GM10847 (cell line): ENCODE measurements around the gene PRR5.

ENCODE experiments used
- POLR2A ChIP-seq: IDR thresholded peaks from 2 replicates; pipeline ENCODE4 v1.6.1; 2011; ENCODE audit not compliant: insufficient read length; ENCODE audit errors: extremely low read depth

Gene PRR5

GRCh38 chr22:44719586-44720368, 17.8 kb downstream of the PRR5 start:
- no peak for TF ChIP-seq POLR2A

DNA sequence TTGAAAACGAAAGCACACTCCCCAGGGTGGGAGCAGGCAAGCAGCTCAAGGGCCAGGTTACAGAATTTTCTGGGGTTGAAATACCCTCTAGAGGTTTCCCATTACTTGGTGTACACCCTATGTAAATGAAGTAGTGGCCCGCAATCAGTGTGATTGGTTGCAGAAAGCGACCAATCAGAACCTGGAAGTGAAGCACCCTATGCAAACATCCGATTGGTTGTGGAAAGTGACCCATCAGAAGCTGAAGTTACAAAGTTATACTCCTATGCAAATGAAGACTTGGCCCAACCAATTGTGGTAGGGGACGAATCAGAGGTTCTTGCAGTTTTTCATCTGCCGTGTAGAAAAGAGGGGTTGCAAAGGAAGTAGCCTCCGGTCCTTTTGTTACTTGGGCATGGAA, 19.2 kb downstream of the PRR5 start:
- TF ChIP-seq POLR2A = no peak

- no peak for TF ChIP-seq POLR2A
Observed at GRCh38 chr22:44722611-44723010, 20.6 kb downstream of the PRR5 start.

DNA sequence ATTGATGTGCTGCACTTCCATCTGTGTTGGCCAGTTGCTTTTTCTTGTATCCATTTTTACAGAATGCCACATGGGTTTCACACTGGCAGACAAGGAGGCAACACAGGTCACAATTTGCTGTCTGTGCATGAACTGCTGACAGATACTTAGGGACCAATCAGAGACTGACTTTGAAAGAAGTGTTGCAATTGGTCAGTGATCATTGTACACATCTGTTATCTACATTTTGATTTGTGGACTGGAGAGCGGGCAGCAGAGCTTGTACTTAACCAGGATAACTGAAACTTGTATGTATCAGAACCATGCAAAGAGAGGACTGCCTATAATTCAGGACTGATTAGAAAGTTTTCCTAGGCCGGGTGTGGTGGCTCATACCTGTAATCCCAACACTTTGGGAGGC, 21.8 kb downstream of the PRR5 start:
- no peak for TF ChIP-seq POLR2A

DNA sequence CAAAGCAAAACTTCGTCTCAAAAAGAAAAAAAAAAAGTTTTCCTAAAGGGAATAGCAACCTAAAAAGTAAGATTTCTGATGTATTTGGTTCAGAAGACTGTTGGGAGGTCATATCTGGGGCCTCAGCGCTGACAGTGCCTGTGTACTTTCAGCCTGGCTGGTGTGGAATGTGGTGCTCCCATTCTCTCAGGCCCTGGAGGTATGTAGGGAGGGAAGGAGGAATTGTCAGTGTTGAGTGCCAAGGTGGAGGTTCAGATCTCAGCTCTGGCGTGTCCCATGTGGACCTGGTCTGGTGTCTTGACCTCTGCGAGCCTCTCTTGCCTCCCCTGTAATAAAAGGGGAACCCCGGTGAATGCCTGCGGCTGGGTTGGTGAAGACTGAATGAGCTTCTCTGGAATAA, 22.4 kb downstream of the PRR5 start:
- TF ChIP-seq POLR2A = no peak

DNA sequence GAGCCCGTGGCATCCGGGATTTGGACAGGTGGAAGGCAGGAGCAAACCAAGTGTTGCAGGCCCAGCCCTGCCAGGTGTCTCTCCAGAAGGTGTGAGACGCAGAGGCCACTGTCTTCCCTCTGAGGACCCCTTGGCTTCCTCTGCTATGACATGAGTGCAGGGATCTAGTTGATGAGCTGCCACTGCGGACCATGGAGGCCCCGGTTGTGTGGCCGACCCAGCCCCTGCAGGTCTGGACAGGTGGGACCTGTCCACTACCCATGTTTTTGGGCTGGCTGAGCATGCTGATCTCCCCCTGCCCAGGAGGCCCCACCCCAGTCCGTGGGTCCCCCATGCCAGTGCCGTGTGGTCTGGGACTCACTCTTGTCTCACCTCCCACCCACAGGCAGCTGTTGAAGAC, 22.9 kb downstream of the PRR5 start:
- no peak for TF ChIP-seq POLR2A

DNA sequence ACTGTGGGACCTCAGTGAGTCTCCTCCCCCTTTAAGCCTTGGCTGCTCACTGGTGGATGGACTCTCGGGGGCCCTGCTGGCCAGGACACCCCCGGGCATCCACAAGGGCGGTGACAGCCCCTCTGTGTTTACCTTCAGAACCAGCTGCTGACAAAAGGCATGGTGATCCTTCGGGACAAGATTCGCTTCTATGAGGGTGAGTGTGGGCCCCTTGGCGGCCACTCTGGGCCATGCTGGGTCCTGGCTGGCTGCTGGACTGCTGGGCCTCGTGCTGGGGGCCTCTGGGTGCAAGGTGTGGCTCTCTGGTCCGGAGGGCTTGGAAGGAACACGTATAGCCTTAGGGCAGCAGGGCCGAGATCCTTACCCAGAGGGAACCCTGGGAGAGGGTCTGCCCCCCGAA, 24.4 kb downstream of the PRR5 start:
- TF ChIP-seq POLR2A = no peak

GRCh38 chr22:44727148-44727547, 25.1 kb downstream of the PRR5 start:
- no peak for TF ChIP-seq POLR2A

- TF ChIP-seq POLR2A = no peak
Observed at GRCh38 chr22:44727709-44728108, 25.7 kb downstream of the PRR5 start.

DNA sequence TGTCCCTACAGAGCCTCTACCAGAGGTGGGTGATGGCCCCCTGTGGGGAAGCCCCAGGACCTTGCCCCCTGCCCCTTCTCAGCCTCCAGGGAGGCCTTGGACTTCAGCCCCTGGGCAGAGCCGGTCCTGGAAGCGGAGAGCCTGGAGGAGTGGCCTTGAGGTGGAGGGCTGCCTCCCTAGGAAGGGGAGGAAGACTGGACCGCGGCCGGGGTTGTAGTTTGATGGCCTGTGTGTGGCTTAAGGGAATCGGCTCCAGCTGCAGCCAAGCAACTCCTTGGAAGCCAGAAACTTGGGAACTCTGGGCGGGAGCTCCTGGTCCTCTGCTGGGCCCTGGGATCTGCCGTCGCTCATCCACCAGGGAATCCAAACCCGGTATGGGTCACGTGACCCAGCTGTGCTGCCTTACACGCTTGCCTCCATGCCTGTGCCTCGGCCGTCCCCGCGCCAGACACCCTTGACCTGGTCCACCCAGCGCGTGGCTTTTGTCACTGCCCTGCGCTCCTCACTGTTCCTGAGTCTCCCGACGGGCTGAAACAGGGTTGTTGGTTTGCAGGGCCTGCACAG, 26.8 kb downstream of the PRR5 start:
- TF ChIP-seq POLR2A = no peak

- no peak for TF ChIP-seq POLR2A
Observed at GRCh38 chr22:44729391-44730021, 27.5 kb downstream of the PRR5 start.

GRCh38 chr22:44730022-44730393, 28.0 kb downstream of the PRR5 start:
- TF ChIP-seq POLR2A = no peak

DNA sequence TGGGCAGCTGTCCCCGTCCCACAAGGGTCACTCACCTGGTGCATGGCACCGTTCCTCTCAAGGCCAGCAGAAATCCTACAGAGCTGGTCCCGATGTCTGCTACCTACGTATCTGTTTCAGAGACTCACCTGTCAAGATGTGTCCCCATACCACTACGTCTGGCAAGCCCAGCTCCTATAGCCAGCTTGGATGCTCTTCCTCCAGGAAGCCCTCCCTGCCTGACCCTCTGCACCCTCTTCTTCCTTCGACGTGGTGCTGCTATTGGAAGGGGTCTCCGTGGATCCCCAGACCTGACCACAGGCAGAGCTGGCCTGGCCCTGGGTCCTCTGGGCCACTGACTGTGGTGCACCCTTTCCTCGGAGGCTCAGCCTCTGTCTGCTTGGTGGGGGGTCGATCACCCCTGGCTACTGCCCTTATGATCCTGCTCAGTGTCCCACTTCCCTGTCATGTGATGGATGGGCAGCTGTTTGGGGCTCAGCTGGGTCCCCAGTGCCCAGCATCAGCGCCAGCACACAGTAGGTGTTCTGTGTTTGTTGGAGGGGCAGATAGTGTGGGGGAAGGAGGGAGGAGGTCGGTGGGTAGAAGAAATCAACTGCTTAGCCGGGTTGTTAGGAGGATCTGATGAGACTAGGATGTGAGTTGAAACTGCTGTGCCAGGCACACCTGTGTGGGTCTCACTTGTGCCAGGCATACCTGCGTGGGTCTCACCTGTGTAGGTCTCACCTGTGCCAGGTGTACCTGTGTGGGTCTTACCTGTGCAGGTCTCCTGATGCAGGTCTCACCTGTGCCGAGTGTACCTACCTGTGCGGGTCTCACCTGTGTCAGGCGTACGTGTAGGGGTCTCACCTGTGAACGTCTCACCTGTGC, 28.7 kb downstream of the PRR5 start:
- TF ChIP-seq POLR2A = no peak

DNA sequence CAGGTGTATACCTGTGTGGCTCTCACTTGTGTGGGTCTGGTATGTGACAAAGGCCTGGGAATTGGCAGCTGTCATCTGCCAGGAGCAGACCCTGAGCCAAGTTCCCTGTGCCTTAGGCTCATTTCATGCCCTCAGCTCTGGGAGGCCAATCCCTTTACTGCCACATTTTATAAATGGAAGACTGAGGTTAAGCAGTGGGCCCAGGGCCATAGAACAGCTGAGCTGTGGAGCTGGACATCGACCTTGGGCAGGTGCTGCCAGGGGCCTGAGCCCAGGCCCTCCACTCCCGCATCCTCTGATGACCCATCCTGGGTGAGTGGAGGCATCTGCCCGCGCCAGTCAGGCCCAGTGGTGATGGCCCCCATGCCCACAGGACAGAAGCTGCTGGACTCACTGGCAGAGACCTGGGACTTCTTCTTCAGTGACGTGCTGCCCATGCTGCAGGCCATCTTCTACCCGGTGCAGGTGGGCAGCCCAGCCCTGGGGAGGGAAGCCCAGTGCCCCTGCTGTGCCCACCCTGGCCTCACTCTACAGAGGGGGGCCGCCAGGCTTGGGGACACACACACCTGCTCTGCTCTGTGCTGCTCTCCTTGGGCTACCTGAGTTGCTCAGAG, 29.5 kb downstream of the PRR5 start:
- no peak for TF ChIP-seq POLR2A

DNA sequence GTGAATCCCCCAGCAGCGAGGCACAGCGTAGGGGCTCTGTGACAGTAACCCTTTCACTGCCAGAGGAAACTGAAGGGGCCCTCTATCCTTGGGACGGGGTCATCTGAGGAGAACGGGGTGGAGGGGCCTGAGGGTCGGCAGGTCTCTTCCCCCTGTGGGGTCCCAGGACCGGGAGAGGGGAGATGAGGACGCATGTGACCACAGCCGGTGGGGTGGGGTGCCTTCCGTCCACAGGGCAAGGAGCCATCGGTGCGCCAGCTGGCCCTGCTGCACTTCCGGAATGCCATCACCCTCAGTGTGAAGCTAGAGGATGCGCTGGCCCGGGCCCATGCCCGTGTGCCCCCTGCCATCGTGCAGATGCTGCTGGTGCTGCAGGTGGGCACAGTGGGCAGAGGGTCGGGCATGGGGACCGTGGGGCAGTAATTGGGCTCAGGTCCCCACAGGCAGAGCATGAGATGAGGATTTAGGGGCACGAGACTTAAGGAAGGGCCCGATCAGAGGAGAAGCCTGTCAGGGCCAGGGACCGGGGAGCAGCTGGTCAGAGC, 30.1 kb downstream of the PRR5 start:
- no peak for TF ChIP-seq POLR2A
